GM12872 (cell line): ENCODE results near the gene EVPL.

ENCODE experiments used
- TF ChIP-seq, protein P1 (sequence below): IDR thresholded peaks from 3 replicates; pipeline ENCODE4 v1.5.1; 2011; ENCODE audit warnings: low read depth, mild to moderate bottlenecking, low read length, moderate library complexity; ENCODE audit not compliant: insufficient read depth

EVPL gene

DNA sequence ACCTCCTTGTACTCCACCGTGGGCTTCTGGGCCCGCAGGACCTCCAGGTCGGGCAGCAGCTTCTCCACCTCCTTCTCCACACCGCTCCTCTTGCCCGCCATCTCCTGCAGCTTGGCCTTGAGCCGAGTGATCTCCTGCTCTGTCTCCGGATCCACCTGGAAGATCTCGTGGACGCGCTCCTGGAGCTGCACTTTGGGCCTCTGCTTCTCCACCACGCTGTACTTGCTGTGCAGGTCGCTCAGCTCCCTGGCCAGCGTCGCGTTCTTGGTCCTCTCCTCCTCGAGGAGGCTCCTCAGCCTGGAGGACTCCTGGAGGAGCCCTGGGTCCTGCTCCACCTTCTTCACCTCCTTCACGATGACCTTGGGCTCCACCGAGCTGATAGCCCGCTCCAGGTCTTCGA, 17.7 kb downstream of the EVPL start:
- TF ChIP-seq, protein P1, sequence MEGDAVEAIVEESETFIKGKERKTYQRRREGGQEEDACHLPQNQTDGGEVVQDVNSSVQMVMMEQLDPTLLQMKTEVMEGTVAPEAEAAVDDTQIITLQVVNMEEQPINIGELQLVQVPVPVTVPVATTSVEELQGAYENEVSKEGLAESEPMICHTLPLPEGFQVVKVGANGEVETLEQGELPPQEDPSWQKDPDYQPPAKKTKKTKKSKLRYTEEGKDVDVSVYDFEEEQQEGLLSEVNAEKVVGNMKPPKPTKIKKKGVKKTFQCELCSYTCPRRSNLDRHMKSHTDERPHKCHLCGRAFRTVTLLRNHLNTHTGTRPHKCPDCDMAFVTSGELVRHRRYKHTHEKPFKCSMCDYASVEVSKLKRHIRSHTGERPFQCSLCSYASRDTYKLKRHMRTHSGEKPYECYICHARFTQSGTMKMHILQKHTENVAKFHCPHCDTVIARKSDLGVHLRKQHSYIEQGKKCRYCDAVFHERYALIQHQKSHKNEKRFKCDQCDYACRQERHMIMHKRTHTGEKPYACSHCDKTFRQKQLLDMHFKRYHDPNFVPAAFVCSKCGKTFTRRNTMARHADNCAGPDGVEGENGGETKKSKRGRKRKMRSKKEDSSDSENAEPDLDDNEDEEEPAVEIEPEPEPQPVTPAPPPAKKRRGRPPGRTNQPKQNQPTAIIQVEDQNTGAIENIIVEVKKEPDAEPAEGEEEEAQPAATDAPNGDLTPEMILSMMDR: no peak

DNA sequence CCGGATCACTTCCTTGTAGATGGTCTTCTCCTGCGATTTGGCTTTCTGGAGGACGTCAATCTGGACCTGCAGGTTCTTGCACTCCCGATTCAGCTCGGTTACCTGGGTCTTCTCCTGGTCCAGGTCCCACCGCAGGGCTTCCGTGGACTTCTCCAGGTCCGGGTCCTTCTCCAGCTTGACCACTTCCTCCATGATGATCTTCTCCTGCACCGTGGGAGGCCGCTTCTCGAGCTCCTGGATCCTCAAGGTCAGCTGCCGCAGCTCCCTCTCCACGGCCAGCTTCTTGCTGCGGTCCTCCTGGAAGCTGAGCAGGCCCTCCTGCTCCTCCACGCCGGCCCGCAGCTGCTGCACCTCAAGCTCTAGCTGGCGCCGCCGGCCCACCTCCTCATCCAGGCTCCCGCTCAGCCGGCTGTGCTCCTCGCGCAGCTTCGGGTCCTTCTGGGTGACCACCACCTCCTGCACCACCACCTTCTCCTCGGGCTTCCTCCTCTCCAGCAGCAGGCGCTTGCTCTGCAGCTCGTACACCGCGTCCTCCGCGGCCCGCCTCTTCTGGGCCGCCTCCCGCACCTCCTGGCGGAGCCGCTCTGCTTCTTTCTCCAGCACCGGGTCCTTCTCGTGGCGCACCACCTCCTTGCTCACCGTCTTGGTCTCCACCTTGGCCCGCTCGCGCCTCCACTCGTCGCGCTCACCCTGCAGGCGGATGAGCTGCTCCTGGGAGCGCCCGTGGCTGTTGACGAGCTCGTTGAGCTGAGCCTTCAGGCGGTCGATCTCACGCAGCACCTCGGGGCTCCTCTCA, 18.3 kb downstream of the EVPL start:
- TF ChIP-seq, protein P1: no peak

DNA sequence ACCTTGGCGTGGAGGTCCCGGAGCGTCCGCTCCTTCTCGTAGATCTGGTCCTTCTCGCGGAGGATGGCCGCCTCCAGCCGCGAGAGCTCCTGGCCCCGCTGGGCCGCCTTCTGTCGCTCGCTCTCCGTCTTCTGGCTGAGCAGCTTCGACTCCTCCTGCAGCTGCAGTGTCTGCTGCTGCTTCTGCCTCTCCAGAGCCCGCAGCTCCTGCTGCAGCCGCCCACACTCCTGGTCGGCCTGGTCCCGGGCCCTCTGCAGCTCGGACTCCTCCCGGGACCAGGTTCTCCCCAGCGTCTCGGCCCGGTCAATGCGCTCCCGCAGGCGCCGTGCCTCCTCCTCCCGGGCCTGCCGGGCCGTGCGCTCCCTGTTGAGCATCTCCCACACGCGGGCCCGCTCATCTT, 18.9 kb downstream of the EVPL start:
- TF ChIP-seq, protein P1: no peak

DNA sequence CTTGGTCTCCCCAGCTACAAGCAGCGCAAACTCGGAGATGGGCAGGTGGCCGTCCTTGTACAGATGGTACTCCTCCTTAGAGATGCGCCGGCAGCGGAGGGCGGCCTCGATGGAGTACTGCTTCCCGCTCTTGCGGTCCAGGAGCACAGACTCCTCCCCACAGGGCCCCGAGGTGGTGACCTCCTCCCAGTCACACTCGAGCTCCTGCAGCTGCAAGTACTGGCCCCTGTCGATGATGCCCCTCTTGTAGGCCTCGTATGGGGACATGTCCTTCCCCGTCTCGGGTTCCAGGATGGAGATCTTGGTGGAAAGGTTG, 19.3 kb downstream of the EVPL start:
- TF ChIP-seq, protein P1: no peak

DNA sequence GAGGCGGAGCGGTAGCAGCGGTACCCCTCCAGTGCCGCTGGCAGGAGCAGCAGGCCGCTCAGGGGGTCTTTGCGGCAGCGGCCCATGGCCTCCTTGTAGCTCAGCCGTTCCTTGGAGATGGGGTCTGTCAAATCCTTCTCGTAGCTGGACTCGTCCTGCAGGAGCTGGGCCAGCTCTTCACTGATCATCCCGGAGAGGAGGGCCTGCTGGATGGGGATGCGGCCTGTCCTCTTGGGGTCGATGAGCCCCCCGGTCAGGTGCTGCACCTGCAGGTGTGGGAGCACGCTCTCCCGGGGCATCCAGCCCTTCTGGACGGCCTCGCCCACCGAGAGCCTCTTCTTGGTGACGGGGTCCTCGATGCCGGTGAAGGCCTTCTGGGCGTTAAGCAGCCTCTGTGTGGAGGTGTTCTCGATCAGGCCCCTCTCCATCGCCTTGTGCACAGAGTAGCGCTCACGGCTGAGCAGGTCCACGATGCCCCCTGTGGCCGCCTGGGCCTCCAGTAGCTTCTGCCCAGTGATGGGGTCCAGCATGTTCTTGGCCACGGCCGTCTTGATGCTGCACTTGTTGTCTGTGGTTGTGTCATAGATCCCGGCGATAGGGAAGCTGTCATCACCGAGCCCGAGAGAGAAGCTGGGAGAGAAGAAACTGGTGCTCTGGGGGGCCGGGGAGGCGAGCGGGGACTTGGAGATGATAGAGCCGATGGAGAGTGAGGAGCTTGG, 19.8 kb downstream of the EVPL start:
- TF ChIP-seq, protein P1: no peak

DNA sequence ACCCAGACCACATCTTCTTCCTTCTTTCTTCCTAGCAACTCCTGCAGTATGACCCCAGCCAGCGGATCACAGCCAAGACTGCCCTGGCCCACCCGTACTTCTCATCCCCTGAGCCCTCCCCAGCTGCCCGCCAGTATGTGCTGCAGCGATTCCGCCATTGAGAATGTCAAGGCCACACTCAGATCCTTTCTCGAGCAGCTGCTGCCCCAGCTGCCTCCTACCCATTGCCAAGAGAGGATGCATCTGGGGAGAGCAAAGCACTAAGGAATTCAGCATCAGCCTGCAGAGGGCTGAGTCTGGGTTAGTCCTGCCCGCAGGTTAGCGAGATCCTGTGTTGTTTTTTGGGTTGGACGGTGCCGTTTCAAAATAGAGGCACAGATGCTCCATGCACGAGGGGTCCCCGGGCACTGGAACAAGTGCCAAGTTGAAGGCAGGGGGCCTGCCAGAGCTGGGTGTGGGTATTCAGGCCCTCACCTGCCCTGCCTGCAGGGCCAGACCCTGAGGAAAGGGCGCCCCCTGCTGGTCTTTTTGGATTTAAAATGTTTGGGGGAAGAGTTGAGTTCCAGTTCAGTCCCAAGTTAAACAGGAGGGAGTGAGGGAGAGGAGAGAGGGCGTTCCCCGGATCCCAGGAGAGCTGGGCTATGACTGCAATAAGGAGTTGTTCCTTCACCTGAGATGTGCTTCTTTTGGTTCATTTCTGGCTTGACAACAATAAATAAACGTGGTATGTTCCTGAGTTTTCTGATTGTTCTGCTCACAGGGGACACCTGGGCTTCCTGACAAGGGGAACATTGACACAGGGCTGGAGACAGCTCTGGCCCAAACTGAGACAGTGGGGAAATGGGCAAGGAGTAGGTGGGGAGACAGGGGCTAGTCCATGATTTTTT, 21.6 kb downstream of the EVPL start:
- TF ChIP-seq, protein P1: peak; percentile 69

DNA sequence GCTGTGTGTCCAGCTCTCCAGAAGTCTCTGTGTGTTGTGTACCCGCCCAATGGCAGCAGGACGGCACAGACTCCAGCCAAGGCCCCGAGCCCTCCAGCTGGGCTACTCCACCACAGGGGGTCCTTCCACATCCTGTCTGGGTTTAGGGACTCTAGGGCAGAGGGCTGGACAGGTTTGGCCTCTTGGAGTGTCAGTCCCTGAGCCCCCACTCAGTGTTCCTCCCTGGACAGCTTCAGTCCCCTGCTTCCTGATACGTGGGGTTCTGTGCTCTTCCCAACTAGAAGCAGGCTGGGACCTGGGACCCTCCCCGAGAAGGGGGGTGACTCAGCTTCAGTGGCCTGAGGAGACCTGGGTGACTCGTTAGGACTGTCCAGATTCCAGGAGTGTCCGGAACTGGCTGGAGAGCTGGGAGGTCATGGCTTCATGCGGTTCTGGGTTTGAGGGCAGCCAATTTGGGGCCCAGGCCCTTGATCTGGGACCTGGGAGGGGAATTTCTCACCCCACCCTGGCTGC, 22.3 kb downstream of the EVPL start:
- TF ChIP-seq, protein P1: no peak
